NB4 (cell line): ENCODE data around the gene TERT.

Experiments used
- CTCF ChIP-seq: IDR thresholded peaks from one replicate; pipeline ENCODE4 v1.5.1; 2012; ENCODE audit warnings: low read depth, low read length
- POLR2A ChIP-seq: IDR thresholded peaks from 2 replicates; pipeline ENCODE4 v1.6.1; 2011; ENCODE audit warnings: mild to moderate bottlenecking; ENCODE audit not compliant: insufficient read length; ENCODE audit errors: extremely low read depth

GRCh38 chr5:1220831-1221230, 74.0 kb downstream of the TERT start:
- no peak for TF ChIP-seq CTCF
- no peak for TF ChIP-seq POLR2A
